ENCODE results near the gene TTLL9. TPM values are rescaled to one million over a fixed set of nuclear protein-coding genes. Genes with fewer than 3 reads are reported as not detected.

Gene TTLL9
- total and polyA plus RNA-seq, 2 donors (not counting 1 experiment from before 2014, with no cell fraction given) = 0.74 to 0.76 TPM

- Mint-ChIP-seq H3K4me1 (peaks cover 13% of the 10 kb centered on the region), H3K9me3 (ENCODE audit: insufficient read depth) (no peaks in the 10 kb centered on the region), H3K27me3 (no peaks in the 10 kb centered on the region), H3K27ac (peak overlapping the region; percentile 97), H3K4me3 (peak overlapping the region; percentile 97)
- 4% methylated on average over 40 of the region's 45 CpGs for WGBS (ENCODE audit: insufficient coverage)
- no peaks in the 10 kb centered on the region for H4K20me1 ChIP-seq (ENCODE audit: control insufficient read depth, insufficient read depth, low read length, poor library complexity, severe bottlenecking)
- POLR2A ChIA-PET = interaction anchor here (0.5 to 2.1 kb wide), 5 partner anchors 10 to 230 kb away, joined by 3 to 9 read pairs (median 5); partner anchors contain the start of genes BCL2L1 and TM9SF4
- peak overlapping the region in 1 of 2 donors; percentile 71 for H3K27ac ChIP-seq (ENCODE audit: low read length in 2 of 2)
- H3K79me2 ChIP-seq (ENCODE audit: control insufficient read depth, insufficient read depth, low read length) = no peaks in the 10 kb centered on the region
- ATAC-seq (ENCODE audit: low read depth) = peak; percentile 89
- peak overlapping the region; percentile 62 to 75 (median 66) for H3K4me3 ChIP-seq (ENCODE audit: control extremely low read depth in 1 of 5, extremely low read depth in 1 of 5, insufficient read depth in 1 of 5, low read depth in 2 of 5, low read length in 4 of 5)
- DNase-seq = peak; percentile 92
- TF ChIP-seq CTCF (IDR thresholded peaks at IDR 0.05) = no peak
- no peak for TF ChIP-seq EZH2 (IDR thresholded peaks at IDR 0.05; ENCODE audit: borderline replicate concordance, insufficient read depth, low read depth, low read length, poor library complexity, severe bottlenecking)
- peak overlapping the region; percentile 60 for H3K9ac ChIP-seq (ENCODE audit: low read length)
- intact Hi-C loops (cut with micrococcal nuclease) = loop anchor here (2.0 kb wide), 1 partner anchor 27 kb away; no protein-coding TSS in a partner anchor
- H3K9me3 ChIP-seq (ENCODE audit: control extremely low read depth in 1 of 3, control insufficient read depth in 2 of 3, insufficient read depth in 1 of 3, low read length in 2 of 3) = no peaks in the 10 kb centered on the region
- peak overlapping the region; percentile 67 for H2AFZ ChIP-seq (ENCODE audit: insufficient read depth, low read depth, low read length, poor library complexity, severe bottlenecking)
- no peaks in the 10 kb centered on the region for H3K27me3 ChIP-seq (replicated peaks in 1 of 4; ENCODE audit: control extremely low read depth in 1 of 4, control insufficient read depth in 3 of 4, insufficient read depth in 4 of 4, low read length in 3 of 4)
- peak overlapping the region; percentile 74 for H3K4me2 ChIP-seq (replicated peaks; ENCODE audit: low read depth, low read length, poor library complexity, severe bottlenecking)
- CTCF ChIA-PET = interaction anchor here (0.9 to 2.9 kb wide), 9 partner anchors 11 to 155 kb away, joined by 3 to 24 read pairs (median 7); partner anchors contain the start of gene PDRG1
- H3K36me3 ChIP-seq (replicated peaks in 1 of 2; ENCODE audit: control extremely low read depth in 1 of 2, control insufficient read depth in 1 of 2, extremely low read depth in 1 of 2, insufficient read depth in 2 of 2, low read length in 1 of 2) = no peaks in the 10 kb centered on the region
- peaks cover 8 to 11% of the 10 kb centered on the region in 2 donors for H3K4me1 ChIP-seq (ENCODE audit: control insufficient read depth in 2 of 2, insufficient read depth in 2 of 2, low read length in 2 of 2)
Measured at GRCh38 chr20:31879143-31879987, 8.9 kb downstream of the TTLL9 start.

GRCh38 chr20:31881945-31882344 lies 11.5 kb downstream of the TTLL9 start:
- intact Hi-C loops (cut with micrococcal nuclease) = no loop called here
- CTCF ChIA-PET = interaction anchor here (0.5 to 1.0 kb wide), 2 partner anchors 10 to 22 kb away, joined by 3 read pairs; no protein-coding TSS in a partner anchor

More at GRCh38 chr20:31881945-31882344, 11.5 kb downstream of the TTLL9 start:
- no peaks in the 10 kb centered on the region for H4K20me1 ChIP-seq (ENCODE audit: control insufficient read depth, insufficient read depth, low read length, poor library complexity, severe bottlenecking)
- no peak overlapping the region for H3K9ac ChIP-seq (ENCODE audit: low read length)
- no peaks in the 10 kb centered on the region for H3K9me3 Mint-ChIP-seq (ENCODE audit: insufficient read depth)
- H3K4me2 ChIP-seq (replicated peaks; ENCODE audit: low read depth, low read length, poor library complexity, severe bottlenecking) = no peak overlapping the region
- H3K9me3 ChIP-seq (ENCODE audit: control extremely low read depth in 1 of 3, control insufficient read depth in 2 of 3, insufficient read depth in 1 of 3, low read length in 2 of 3) = no peaks in the 10 kb centered on the region
- 82% methylated on average over 5 of the region's 5 CpGs for WGBS (ENCODE audit: insufficient coverage)
- no peak for DNase-seq
- H3K36me3 ChIP-seq (replicated peaks in 1 of 2; ENCODE audit: control extremely low read depth in 1 of 2, control insufficient read depth in 1 of 2, extremely low read depth in 1 of 2, insufficient read depth in 2 of 2, low read length in 1 of 2) = no peaks in the 10 kb centered on the region
- peaks cover 13% of the 10 kb centered on the region for H3K4me1 Mint-ChIP-seq
- no peaks in the 10 kb centered on the region for H3K79me2 ChIP-seq (ENCODE audit: control insufficient read depth, insufficient read depth, low read length)
- H3K4me1 ChIP-seq (ENCODE audit: control insufficient read depth in 2 of 2, insufficient read depth in 2 of 2, low read length in 2 of 2) = peaks cover 8 to 11% of the 10 kb centered on the region in 2 donors
- H3K4me3 ChIP-seq (ENCODE audit: control extremely low read depth in 1 of 5, extremely low read depth in 1 of 5, insufficient read depth in 1 of 5, low read depth in 2 of 5, low read length in 4 of 5) = no peak overlapping the region
- POLR2A ChIA-PET = no interaction called here
- H3K27me3 Mint-ChIP-seq = no peaks in the 10 kb centered on the region
- ATAC-seq (ENCODE audit: low read depth) = no peak
- no peaks in the 10 kb centered on the region for H3K27me3 ChIP-seq (replicated peaks in 1 of 4; ENCODE audit: control extremely low read depth in 1 of 4, control insufficient read depth in 3 of 4, insufficient read depth in 4 of 4, low read length in 3 of 4)
- H3K27ac ChIP-seq (ENCODE audit: low read length in 2 of 2) = no peak overlapping the region
- no peak overlapping the region for H2AFZ ChIP-seq (ENCODE audit: insufficient read depth, low read depth, low read length, poor library complexity, severe bottlenecking)
- TF ChIP-seq EZH2 (IDR thresholded peaks at IDR 0.05; ENCODE audit: borderline replicate concordance, insufficient read depth, low read depth, low read length, poor library complexity, severe bottlenecking) (no peak), CTCF (IDR thresholded peaks at IDR 0.05) (no peak)
- H3K27ac Mint-ChIP-seq = no peak overlapping the region
- no peak overlapping the region for H3K4me3 Mint-ChIP-seq

Data from B cell (primary cell).